GM18499 (cell line): ENCODE measurements around the gene ZIC4.

Experiments used
- ATAC-seq: cut with Tn5 transposase; IDR thresholded peaks from one replicate; pipeline ENCODE4 v1.9.1; 2021; ENCODE audit warnings: moderate number of reproducible peaks; ENCODE audit not compliant: insufficient read depth, unreplicated experiment

ZIC4 gene

DNA sequence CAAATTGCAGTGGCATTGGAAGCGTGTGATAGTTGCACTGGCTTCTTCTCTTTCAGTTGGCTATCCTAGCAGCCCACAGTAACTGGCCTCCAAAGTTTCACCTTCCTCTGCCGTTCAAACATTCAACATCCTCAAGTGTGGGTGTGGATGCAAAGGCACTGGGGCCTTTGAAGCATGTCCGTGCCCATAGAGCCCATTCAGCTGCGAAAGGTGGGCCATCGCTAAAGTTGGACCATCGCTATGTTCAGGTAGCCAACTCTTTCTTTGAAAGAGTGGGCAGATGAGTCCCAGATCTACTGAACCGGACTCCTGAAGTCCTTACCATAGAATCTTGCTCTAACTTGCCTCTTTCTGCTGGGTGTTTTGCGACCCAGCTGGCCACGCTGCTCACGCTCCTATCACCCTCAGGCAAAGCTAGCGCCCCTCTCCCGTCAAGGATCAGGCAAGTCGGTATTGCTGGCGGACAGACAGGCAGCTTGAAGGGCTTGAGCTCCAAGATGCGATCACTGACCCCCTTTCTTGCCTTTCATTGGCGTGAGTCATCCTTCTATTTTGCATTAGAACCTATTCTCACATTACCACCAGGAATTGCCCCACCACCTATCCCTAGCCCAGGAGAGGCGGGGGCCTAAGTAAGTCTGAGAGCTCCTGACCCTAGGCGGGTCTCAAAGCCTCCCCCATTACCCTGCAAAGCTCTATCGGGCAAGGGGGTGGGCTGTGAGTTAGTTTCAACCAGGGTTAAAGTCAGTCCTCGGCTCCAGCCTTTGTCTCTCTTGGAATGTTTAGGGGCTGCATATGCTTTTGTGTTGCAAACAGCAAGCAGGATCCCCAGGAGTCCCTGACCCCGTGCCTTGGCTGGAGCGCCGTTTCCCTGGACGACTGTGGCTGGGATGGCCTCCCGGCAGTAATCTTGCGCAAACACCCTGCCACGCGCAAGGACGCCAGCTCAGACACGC lies 28.7 kb downstream of the ZIC4 start:
- no peak for ATAC-seq

DNA sequence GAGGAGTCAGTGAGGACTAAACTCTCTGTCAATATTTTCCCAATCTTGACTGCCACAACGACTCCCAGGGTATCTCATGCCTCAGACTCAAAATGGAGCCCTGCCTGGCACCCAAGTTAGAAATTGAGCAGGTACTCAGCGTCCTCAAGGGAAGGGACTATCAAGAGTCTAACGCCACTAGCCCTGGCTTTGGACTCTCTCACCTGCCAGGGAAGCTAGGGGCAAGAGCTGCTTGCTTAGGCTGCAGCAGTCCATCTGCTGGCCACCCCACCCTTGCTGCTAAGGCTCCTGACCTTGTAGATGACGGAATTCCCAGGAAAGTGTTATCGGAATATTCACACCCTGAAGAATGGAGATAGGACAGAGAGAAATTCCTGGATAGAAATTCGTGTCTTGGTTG lies 33.0 kb downstream of the ZIC4 start:
- ATAC-seq: no peak

GRCh38 chr3:147372525-147373027 lies 33.8 kb downstream of the ZIC4 start:
- ATAC-seq: no peak

GRCh38 chr3:147371771-147372340 lies 34.5 kb downstream of the ZIC4 start:
- ATAC-seq: no peak

GRCh38 chr3:147371140-147371539 lies 35.2 kb downstream of the ZIC4 start:
- no peak for ATAC-seq

GRCh38 chr3:147370349-147370748 lies 36.0 kb downstream of the ZIC4 start:
- ATAC-seq: no peak

DNA sequence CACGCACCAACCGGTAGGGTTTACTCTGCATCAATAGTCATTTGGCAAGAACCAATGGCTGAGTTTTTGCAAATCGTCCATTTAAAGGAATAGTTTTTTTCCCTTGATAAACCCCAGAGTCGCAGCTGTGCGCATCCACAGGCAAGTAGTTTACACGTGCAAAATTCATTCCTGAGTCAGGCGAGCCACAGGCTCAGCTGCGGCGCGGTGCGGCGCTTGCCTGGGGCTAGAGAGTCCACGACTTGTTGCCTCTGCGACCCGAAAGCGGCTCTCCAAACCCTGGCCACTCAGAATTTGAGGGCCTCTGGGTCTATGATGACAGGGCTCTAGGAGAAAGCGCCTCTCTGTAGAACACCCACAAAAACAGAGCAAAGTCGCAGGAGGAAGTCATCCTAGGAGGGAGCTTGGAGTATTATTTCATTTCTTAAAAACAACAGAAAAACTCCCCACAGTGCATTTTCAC lies 36.7 kb downstream of the ZIC4 start:
- no peak for ATAC-seq

GRCh38 chr3:147369231-147369630 lies 37.1 kb downstream of the ZIC4 start:
- no peak for ATAC-seq

- ATAC-seq: no peak
Measured at GRCh38 chr3:147368561-147369221, 37.7 kb downstream of the ZIC4 start.

DNA sequence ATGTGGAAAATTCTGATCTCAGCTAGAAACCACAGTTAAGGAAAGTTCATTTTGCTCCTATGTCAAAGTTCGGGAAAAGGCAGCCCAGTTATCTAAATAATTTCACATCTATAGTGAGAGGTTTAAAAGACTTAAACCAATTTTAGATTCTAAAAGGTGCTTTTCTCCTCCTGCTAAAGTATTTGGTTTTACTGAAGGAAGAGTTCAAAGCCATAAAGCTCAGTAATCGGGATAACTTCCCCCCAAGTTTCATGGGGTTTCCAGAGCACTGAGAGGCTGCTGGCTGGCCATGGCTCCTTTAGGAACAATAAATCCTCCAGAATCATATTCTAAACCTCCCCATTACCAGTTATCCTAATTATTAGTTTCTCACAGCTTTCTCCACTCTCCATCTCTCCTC lies 38.2 kb downstream of the ZIC4 start:
- ATAC-seq: no peak

DNA sequence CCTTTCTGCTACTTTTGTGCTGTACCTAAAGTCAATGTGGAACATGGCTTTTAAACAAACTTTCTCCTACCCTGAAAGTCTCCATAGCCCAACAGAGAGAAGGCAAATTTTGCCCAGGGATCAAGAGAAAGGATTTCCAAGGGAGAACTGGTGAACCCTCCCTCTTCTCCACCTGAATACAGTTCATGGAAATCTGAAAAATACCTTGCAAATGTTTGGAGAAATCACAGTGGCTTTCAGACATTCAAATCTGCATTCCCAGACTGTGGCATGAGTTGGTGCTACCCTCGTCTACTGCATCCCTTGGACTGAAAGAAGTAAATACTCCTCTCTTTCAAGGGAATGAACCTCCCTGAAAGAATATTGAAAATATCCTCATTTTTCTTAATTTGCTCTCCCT lies 38.7 kb downstream of the ZIC4 start:
- ATAC-seq: no peak

GRCh38 chr3:147365196-147366115 lies 40.9 kb downstream of the ZIC4 start:
- no peak for ATAC-seq

DNA sequence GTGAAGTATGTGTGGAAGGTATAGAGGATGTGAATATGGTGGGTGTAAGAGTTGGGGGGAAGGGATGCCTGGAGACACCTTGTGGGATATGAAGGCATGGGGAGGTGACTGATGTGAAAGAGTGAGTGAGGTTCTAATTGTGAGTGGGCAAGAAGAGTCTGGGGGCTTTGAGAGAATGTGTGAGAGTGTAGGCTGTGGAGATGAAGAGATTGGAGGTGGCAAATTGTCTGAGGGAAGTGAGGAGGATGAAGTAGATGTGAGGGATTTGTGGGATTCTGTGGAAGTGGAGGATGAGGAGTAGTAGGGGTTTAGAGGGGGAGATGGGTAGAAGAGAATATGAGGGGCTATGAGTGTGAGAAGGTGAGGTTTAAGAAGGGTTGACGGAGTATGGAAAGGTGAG lies 41.6 kb downstream of the ZIC4 start:
- no peak for ATAC-seq

DNA sequence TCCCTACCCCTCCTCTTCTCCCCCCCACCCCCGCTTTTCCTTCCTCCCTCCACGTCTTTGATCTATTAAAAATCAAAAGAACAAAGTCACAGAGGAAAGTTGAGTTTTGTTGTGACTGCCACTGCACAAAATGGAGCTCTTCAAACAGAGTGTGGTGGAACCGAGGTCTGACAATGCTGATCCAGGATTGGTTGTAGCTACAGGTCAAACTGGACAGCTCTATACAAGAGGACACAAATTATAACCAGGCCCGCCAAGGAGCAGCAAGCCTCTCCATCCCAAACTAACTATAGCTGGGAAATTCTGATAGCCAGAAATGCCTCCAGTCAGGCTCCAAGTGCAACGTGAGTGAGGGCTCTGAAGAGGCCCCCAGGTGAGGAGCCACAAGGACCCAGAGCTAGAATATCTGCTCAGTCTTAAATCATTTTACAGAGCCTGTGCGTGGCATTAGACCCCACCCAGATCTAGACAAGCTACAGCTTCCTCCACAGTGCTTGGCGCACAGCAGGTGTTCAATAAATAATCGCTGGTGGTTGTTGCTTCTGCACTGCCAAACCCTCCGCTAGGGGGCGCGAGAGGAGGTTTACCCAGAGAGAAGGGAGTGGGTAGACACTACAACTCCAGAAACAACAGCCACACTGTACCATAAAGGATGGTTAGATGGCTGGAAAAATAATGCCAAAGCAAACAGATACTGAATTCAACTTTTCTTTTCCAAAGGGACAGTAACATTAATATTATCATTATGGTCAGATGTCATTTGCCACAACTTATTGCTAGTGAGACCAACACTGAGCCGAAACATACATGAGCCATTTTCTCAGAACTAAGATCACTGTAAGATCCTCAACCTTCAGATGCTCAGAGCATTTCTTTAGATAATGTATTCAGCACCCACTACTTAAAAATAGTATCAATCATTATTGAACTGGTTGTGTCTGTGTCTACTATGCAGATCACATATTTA lies 44.6 kb downstream of the ZIC4 start:
- no peak for ATAC-seq

GRCh38 chr3:147360646-147361453 lies 45.5 kb downstream of the ZIC4 start:
- no peak for ATAC-seq

- ATAC-seq: no peak
Measured at GRCh38 chr3:147360051-147360439, 46.3 kb downstream of the ZIC4 start.

DNA sequence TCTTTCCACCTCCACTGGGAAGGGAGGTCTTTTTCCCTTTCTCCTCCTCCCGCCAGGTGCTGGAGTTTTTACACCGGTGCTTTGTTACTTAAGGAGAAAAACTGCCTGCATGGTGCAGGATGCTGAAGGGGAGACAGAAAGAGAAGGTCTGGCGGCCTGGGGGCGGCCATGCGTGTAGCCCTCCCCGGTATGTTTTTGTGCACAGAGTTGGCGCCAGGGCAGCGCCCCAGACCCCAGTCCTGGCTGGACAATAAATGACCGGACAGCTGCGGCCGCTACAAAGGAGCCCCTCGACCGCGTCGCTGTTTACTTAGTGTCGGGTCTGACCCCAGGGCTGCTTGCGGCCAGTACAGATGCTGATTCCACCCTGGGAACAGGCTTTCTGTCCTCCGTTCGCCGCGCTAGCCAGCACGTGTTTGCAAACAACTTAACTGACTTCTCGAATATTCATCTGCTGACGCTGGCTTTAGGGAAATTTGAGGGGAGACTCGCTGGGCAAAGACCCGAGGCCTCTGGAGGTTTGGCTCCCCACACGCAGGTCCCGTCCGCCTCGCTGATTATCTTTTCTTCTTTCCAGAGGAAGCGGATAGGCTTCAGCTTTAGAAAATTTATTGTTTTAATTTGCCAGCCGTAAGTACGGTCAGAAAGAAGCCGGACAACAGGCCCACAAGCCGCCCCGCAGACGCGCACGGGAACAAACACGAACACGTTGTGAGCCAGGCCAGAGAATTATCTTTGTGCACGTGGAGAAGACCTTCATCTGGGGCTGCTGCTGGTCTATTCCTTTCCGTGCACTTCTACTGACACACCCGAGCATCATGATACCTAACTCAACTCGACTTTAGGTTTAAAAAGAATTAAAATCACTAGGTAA lies 46.9 kb downstream of the ZIC4 start:
- no peak for ATAC-seq
